ENCODE measurements around the gene PLEKHD1.

PLEKHD1 gene

DNA sequence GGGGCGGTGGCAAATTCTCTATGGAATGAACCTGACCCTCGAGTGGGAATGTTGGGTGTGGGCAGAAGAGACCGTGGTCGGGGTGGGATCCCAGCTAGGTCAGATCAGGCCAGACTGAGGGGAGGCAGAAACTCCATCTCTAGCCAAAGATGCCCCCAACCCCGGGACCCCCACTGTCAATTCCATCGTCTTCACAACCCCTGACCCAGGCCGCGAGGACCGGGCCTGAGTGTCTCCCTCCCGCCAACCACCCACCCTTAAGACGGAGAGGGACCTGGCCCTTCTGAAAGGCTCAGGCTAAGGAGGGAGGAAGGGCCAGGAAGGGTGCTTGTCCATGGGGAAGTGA lies 760 bp downstream of the PLEKHD1 start:
- TF ChIP-seq, protein P1, sequence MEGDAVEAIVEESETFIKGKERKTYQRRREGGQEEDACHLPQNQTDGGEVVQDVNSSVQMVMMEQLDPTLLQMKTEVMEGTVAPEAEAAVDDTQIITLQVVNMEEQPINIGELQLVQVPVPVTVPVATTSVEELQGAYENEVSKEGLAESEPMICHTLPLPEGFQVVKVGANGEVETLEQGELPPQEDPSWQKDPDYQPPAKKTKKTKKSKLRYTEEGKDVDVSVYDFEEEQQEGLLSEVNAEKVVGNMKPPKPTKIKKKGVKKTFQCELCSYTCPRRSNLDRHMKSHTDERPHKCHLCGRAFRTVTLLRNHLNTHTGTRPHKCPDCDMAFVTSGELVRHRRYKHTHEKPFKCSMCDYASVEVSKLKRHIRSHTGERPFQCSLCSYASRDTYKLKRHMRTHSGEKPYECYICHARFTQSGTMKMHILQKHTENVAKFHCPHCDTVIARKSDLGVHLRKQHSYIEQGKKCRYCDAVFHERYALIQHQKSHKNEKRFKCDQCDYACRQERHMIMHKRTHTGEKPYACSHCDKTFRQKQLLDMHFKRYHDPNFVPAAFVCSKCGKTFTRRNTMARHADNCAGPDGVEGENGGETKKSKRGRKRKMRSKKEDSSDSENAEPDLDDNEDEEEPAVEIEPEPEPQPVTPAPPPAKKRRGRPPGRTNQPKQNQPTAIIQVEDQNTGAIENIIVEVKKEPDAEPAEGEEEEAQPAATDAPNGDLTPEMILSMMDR (IDR thresholded peaks at IDR 0.05): no peak

DNA sequence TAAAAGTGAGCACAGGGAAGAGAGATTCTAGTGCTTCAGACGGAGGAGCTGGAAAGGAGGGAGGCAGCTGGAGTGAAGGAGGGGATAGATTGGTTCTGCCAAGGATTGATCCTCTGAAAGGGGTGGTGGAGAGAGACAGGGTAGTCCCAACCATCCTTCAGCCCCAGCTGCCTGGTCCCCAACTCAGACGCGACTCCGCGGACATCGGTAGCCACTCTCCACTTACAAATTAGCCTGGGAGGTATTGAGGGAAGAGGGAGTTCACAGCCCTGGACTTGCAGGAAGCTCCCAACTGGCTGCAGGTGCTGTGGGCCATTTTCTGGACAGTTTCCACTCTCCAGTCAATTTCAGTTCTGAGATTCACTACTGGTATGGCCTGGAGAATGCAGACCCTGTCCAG lies 1.2 kb downstream of the PLEKHD1 start:
- TF ChIP-seq, protein P1 (IDR thresholded peaks at IDR 0.05): no peak

DNA sequence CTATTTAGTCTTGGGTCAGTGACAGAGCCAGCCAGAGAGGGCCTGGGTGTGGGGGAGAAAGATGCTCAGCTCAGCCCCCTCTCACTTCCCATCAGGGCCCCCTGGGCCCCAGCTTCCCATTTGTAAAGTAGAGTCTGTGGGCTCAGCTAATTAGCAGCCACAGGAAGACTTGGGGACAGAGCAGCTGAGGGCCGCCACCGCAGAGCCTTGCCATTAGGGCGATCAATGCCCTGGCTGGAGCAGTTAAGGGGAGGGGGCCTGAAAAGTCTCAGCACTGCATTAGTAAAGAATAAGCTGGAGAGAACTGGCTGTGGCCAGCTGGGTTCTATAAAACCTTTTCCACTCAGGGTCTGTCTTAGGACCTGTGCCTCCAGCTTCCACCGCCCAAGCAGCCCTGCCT lies 2.7 kb downstream of the PLEKHD1 start:
- TF ChIP-seq, protein P1 (IDR thresholded peaks at IDR 0.05): no peak

DNA sequence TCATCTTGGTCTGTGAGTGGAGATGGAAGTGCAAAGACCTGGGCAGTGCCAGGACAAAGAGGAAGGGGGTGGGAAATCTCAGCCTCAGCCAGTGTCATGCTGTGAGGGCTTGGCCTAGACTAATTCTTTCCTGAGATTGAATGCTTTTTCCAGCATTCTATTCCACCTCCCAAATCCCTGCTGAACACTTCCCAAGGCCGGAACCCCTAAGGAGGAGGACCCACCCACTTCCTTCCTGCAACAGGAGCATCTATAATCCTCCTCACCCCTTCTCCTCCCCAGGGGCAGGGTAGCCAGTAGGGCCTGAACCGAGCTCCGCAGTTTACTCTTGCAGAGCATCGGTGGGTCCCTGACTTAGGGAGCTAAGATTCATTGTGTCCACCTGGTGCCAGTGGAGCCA lies 3.2 kb downstream of the PLEKHD1 start:
- TF ChIP-seq, protein P1 (IDR thresholded peaks at IDR 0.05): no peak

DNA sequence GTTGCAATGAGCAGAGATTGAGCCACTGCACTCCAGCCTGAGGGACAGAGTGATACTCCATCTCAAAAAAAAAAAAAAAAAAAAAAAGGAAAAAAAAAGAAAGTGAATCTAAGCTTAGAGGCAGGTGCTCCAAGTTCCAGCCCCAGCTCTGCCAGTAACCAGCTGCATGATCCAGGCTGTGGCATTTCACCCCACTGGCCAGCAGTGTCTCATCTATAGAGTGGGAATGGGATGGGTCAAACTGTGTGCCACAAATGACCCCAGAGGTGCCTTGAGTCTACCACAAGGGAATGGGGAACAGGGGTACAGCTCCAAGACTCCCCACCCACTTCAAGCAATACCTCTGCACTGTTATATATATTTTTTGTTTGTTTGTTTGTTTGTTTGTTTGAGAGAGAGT lies 5.0 kb downstream of the PLEKHD1 start:
- TF ChIP-seq, protein P1 (IDR thresholded peaks at IDR 0.05): no peak

DNA sequence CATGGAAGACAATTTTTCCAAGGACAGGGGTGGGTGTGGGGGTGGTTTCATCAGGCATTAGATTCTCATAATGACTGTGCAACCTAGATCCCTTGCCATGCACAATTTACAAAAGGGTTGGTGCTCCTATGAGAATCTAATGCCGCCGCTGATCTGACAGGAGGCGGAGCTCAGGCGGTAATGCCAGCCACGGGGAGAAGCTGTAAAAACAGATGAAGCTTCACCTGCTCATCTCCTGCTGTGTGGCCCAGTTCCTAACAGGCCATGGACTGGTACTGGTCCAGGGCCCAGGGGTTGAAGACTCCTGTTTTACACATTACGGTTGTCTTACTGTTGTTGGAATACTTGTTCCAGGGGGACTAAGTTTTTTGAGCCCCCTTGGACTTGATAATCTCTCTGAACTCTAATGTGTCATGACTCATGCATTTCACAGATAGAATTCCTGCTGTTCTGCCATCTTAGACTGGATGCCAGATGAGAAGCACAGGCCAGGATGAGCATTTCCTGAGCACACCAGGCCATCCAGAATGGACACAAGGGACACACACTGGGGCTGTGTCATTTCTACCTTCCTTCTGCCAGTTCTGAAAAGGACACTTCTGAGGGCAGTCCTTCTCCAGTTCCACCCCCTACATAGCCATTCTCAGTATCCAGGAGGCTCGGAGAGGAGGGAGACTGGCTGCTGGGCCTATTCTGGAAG lies 5.8 kb downstream of the PLEKHD1 start:
- TF ChIP-seq, protein P1 (IDR thresholded peaks at IDR 0.05): no peak

DNA sequence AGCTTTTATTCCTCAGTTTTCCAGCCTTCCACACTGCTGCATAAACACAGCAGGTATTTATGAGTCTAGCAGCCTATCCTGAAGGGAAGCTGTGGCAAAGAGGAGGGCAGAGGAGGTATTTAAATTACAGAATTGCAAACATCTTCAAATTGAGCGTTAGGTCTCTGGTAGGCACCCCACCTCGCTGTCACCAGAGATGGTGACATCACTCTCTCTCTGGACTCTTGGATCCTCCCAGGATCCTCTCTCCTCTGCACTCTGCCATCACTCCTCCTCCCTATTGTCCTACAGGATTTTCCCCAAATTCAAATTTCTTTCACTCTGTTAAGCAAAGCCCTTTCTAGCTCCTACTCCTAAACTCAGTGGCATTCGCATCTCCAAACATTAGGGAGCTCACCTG lies 6.7 kb downstream of the PLEKHD1 start:
- TF ChIP-seq, protein P1 (IDR thresholded peaks at IDR 0.05): no peak

DNA sequence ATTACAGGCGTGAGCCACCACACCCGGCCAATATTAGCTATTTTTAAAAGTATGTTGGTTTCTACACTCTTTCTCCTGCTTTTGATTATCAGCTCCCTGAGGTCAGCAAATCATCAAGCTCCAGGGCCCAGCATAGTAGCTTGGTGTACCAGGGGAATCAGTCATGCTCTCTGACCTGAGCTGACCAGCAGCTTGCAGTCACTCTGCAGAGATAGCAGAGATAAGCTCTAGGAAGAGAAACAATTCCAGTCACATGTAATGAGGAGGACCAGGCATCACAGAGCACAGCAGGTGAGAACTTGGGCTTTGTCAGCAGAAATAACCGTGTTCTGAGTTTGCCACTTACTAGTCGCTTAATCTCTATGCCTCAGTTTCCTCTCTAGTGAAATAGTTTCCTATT lies 8.5 kb downstream of the PLEKHD1 start:
- TF ChIP-seq, protein P1 (IDR thresholded peaks at IDR 0.05): no peak

All from LNCAP (cell line).